NCI-H345 (cell line): ENCODE data around the gene TMEM212.
"Not testable (repeated sequence)": the region's sequence is repeated elsewhere in the genome, so short reads cannot be mapped to it uniquely, and the experiment has no call there.

Experiments
- DNase-seq: peaks from one replicate; lab custom pipeline; 2025; lab: John Stamatoyannopoulos, UW

Gene TMEM212

GRCh38 chr3:171835116-171835515 is 8.0 kb upstream of the TMEM212 start:
- DNase-seq, result no peak

GRCh38 chr3:171835613-171836012 is 7.5 kb upstream of the TMEM212 start:
- no peak for DNase-seq

- DNase-seq, result no peak
Observed at GRCh38 chr3:171836855-171837254, 6.3 kb upstream of the TMEM212 start.

- DNase-seq, result no peak
Observed at GRCh38 chr3:171837698-171838097, 5.5 kb upstream of the TMEM212 start.

- no peak for DNase-seq
Observed at GRCh38 chr3:171838218-171838720, 4.9 kb upstream of the TMEM212 start.

- DNase-seq, result no peak
Observed at GRCh38 chr3:171839270-171839669, 3.9 kb upstream of the TMEM212 start.

- no peak for DNase-seq
Observed at GRCh38 chr3:171840445-171840810, 2.7 kb upstream of the TMEM212 start.

- DNase-seq, result no peak
Observed at GRCh38 chr3:171840811-171841619, 2.1 kb upstream of the TMEM212 start.

- DNase-seq, result no peak
Observed at GRCh38 chr3:171841620-171842000, 1.5 kb upstream of the TMEM212 start.

GRCh38 chr3:171844873-171845272 is 1.7 kb downstream of the TMEM212 start:
- DNase-seq, result no peak

- no peak for DNase-seq
Observed at GRCh38 chr3:171845481-171846284, 2.5 kb downstream of the TMEM212 start.

- no peak for DNase-seq
Observed at GRCh38 chr3:171846597-171846996, 3.4 kb downstream of the TMEM212 start.

- DNase-seq, result no peak
Observed at GRCh38 chr3:171847133-171847532, 4.0 kb downstream of the TMEM212 start.

GRCh38 chr3:171847595-171848259 is 4.6 kb downstream of the TMEM212 start:
- DNase-seq, result no peak

GRCh38 chr3:171849617-171850319 is 6.6 kb downstream of the TMEM212 start:
- no peak for DNase-seq

GRCh38 chr3:171850320-171850959 is 7.3 kb downstream of the TMEM212 start:
- DNase-seq, result no peak

GRCh38 chr3:171850960-171851659 is 8.0 kb downstream of the TMEM212 start:
- DNase-seq, result no peak

- DNase-seq, result no peak
Observed at GRCh38 chr3:171851660-171852058, 8.5 kb downstream of the TMEM212 start.

- no peak for DNase-seq
Observed at GRCh38 chr3:171854649-171855305, 11.6 kb downstream of the TMEM212 start.

- not testable (repeated sequence) for DNase-seq
Observed at GRCh38 chr3:171858770-171859169, 15.6 kb downstream of the TMEM212 start.
